ENCODE measurements around the gene TTC23L.

TTC23L gene

GRCh38 chr5:34832568-34832967, 6.4 kb upstream of the TTC23L start:
- DNase-seq (ENCODE audit: low read depth, low spot score), result no peak
- H3K27ac ChIP-seq, result no peak overlapping the region

DNA sequence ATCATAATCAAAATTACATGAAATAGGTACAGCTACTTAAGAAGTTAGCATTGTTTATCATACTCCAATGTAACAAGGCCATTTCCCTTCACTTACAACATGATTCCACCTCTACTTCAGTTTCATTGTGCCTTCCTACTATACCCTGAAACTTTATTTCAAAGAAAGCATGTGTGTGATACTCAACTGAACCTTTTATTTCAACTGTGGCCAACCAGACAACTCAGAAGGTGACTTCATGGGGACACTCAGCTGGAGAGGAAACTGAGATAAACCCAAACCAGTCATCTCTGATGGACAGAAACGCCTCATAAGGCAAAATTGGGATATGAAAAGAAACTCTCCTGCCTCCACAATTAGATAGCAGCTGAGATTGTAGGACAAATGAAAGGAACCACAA, 5.9 kb upstream of the TTC23L start:
- no peak for DNase-seq (ENCODE audit: low read depth, low spot score)
- no peak overlapping the region for H3K27ac ChIP-seq

GRCh38 chr5:34833976-34834793, 4.8 kb upstream of the TTC23L start:
- H3K27ac ChIP-seq, result no peak overlapping the region
- DNase-seq (ENCODE audit: low read depth, low spot score), result no peak

DNA sequence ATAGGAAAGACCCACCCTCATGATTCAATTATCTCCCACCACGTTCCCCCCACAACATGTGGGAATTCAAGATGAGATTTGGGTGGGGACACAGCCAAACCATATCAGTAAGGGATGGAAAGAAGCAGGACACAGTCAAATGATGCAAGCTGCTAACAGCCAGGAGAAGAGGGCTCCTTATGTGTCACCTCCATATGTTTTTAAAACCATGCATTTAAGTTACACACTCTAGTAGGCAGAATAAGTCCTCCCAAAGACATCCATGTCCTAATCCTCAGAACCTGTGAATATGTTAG, 4.2 kb upstream of the TTC23L start:
- DNase-seq (ENCODE audit: low read depth, low spot score), result no peak
- no peak overlapping the region for H3K27ac ChIP-seq

- H3K27ac ChIP-seq, result no peak overlapping the region
- no peak for DNase-seq (ENCODE audit: low read depth, low spot score)
These were observed 3.3 kb upstream of the TTC23L start for GRCh38 chr5:34835664-34836063.

GRCh38 chr5:34841816-34842215, 2.9 kb downstream of the TTC23L start:
- no peak for DNase-seq (ENCODE audit: low read depth, low spot score)
- H3K27ac ChIP-seq, result no peak overlapping the region

DNA sequence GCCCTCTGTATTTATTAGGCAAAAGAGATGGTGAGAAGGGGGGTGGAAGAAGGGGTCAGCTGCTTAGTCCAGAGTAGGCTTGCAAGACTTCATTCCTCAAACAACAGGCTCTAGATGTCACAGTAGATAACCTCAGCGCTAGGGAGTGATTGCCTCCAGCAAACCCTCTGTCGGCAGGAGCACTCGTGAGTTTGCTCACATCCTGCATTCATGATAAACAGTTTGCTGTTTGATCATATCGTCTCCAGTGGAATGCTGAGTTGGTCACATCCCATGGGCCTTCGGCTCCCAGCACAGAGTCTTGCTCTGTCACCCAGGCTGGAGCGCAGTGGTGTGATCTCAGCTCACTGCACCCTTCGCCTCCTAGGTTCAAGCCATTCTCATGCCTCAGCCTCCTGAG, 3.6 kb downstream of the TTC23L start:
- DNase-seq (ENCODE audit: low read depth, low spot score), result no peak
- no peak overlapping the region for H3K27ac ChIP-seq

DNA sequence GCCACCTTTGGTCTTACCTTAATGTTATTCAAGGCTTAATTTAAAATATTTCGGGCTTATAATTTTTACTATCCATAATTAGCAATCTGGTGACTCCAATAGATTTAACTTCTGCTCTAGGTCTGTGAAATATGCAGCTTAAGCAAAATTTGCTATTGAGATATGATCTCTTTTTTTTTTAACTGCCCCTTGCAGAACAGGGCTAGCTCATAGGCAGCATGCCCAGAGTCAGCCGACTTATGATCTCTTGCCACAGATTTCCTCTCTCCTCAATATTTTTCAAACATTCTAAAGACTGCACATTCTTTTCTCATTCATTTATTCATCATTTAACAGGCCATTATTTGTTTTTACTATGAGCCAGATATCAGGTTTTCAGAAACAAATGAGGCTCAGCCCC, 4.5 kb downstream of the TTC23L start:
- no peak overlapping the region for H3K27ac ChIP-seq
- DNase-seq (ENCODE audit: low read depth, low spot score), result no peak

DNA sequence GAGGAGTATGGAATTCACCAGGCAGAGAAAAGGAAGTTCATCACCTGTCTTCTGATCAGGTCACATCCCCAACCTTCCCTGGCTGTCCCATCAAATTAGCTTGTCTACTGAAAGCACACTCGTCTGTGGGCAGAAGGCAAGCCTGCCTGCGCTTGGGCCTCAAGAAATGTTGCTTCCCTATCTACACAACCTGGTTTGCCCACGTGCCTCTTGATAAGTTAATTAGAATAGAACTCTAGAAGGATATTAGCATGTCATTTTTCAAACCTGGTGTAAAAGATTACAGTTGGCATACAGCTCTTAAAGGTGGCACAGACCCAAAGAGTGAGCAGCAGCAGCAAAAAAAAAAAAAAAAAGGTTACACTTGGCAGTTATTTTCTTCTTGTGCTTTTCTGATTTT, 5.1 kb downstream of the TTC23L start:
- H3K27ac ChIP-seq, result no peak overlapping the region
- no peak for DNase-seq (ENCODE audit: low read depth, low spot score)

- no peak overlapping the region for H3K27ac ChIP-seq
- DNase-seq (ENCODE audit: low read depth, low spot score), result no peak
These were observed 6.0 kb downstream of the TTC23L start for GRCh38 chr5:34844999-34845398.

DNA sequence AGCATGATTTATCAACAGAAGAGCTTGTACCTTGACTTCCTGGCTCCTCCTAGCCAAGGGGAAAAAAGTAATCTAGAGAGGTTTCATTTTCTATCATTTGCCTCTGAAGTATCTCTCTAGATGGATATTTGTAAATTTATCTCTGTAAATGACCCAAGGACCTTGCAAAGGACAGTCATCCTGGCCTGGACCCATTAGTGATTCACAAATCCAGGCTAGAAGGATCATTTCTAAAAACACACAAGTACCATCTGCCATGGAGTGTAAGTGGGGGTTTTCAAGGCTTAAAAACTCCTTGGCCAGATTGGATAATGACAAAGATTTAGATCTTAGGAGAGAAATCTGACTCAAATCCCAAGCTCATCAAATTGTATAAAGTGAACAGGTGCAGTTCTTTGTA, 8.1 kb downstream of the TTC23L start:
- DNase-seq (ENCODE audit: low read depth, low spot score), result no peak
- H3K27ac ChIP-seq, result no peak overlapping the region

GRCh38 chr5:34847552-34847951, 8.6 kb downstream of the TTC23L start:
- no peak for DNase-seq (ENCODE audit: low read depth, low spot score)

GRCh38 chr5:34848230-34848629, 9.3 kb downstream of the TTC23L start:
- no peak overlapping the region for H3K27ac ChIP-seq
- no peak for DNase-seq (ENCODE audit: low read depth, low spot score)

More at GRCh38 chr5:34847552-34847951, 8.6 kb downstream of the TTC23L start:
- no peak overlapping the region for H3K27ac ChIP-seq

DNA sequence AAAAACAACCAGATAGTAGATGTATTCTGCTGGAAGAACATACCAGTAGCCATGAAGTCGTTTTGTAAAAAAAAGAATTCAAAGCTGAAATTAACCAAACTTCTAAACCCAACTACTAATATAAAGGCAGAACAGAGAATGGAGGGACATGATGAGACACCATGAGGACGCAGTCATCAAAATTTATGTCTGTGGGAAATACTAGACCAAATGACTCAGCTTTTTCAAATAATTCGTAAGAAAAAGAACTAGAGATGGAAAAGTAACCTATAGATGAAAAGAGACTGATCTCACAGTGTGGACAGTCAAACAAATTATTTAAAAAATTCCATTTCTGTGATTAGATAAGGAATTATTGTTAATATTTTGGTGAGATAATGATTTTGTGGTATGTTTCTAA, 10.3 kb downstream of the TTC23L start:
- no peak for DNase-seq (ENCODE audit: low read depth, low spot score)
- no peak overlapping the region for H3K27ac ChIP-seq

DNA sequence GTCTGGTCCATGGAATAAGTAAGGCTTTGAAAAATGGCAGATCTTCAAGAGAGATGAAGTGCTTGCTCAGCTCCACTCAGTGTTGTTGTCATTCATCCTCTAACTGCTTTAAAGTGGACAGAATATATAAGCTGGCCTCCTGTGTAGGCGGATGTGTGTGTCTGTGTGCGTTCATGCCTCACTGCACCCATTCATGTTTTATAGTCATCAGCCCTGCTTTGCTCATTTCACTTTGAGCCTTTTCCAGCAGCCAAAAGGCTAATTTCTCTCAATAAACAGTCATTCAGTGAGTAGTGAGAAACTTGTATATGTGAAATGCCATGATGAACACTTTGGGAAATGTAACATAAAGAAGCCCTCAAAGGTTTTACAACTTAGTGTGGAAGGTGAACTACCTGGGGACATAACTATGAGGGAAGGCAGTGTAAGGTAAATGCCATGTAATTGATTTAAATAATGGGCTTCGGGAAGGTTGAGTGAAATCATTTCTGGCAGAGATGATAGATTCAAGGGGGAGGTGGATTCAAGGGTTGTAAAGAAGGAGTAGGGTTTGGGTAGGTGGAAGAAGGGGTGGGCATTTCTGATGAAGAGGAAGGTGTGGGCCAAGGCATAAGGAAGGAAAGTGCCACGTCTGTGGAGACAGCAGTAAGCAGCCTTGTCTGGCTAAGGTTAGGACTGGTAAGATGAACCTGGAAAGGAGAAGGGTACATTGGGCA, 15.7 kb downstream of the TTC23L start:
- DNase-seq (ENCODE audit: low read depth, low spot score), result no peak
- H3K27ac ChIP-seq, result no peak overlapping the region

DNA sequence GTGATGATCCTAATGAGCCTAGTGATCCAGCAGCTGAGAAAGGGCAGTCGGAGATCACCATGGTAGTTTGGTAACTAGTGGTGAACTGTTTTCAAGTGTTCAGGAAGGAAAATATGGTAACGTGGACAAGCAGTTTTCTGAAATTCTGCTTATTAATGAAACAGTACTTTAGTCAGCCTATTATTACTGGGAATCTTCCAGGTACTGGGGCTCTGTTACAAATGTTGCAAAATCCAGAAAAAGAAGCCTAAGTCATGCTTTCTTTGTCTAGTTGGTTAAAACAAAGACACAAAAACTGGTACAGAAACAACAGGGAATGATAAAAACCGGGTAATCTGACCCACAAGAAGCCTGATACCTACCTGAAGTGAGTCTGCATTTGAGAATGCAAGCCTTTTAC, 18.2 kb downstream of the TTC23L start:
- H3K27ac ChIP-seq, result no peak overlapping the region
- no peak for DNase-seq (ENCODE audit: low read depth, low spot score)

- H3K27ac ChIP-seq, result no peak overlapping the region
- DNase-seq (ENCODE audit: low read depth, low spot score), result no peak
These were observed 18.9 kb downstream of the TTC23L start for GRCh38 chr5:34857894-34858293.

DNA sequence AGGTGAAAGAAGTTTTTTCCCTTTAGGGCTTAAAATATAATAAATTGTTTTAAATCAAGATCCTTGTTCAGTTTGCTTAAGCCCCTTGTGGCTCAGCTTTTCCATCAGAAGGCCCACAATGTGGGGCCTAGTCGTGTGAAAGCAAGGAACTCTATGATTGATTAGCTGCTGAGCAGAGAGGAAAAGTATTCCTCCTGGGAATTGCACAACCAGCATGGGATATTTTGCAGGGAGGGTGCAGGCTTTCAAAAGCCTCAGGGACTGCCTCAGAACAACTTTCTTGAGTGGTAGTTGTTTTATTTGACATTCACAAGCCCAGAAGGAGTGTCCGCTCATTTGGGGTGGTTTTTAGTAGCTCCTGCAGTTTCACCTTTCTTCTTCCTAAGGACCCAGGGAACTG, 19.8 kb downstream of the TTC23L start:
- H3K27ac ChIP-seq, result no peak overlapping the region
- no peak for DNase-seq (ENCODE audit: low read depth, low spot score)

GRCh38 chr5:34859253-34859652, 20.3 kb downstream of the TTC23L start:
- H3K27ac ChIP-seq, result no peak overlapping the region

DNA sequence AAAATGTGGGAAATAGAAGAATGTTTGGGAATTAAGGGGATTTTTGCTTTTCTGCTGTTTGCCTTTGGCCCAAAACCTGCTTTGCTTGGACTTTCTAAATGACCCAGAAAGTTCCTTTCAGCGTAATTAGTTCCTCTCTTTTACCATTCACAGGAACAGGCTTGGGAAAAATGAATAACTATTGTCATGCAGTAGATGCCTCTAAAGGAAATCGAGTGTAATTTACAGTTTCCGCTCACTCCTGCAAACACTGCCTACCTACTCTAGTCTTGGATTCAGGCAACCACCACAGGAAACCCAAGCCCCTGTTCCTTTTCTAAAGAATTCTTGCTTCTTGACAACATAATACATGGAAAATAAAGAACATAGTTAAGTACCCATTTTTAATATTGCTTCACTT, 25.0 kb downstream of the TTC23L start:
- no peak for DNase-seq (ENCODE audit: low read depth, low spot score)
- H3K27ac ChIP-seq, result no peak overlapping the region

More at GRCh38 chr5:34859253-34859652, 20.3 kb downstream of the TTC23L start:
- DNase-seq (ENCODE audit: low read depth, low spot score), result no peak

GRCh38 chr5:34865091-34865490, 26.1 kb downstream of the TTC23L start:
- DNase-seq (ENCODE audit: low read depth, low spot score), result no peak
- H3K27ac ChIP-seq, result no peak overlapping the region

DNA sequence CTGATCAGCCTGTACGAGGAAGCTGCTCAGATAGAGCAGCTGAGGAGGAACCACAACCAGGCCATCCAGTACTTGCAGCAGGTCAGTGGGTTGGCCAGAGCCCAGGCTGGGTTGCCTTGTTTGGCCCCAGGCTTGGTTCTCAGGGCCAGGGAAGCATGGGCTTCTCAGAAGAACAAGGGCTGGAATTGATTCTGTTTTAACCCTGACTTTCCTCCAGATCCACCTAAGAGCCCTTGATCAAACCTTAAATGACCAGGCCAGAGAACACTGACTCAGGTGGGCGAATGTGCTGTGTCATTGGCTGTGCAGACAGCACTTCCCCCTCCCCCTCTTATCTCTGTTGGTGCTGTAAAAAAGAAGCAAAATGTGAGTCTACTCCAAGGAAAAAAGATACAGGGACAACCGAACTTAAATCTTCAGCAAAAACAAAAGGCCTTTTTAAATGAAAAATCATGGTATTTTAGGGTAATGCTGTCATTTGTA, 28.1 kb downstream of the TTC23L start:
- DNase-seq (ENCODE audit: low read depth, low spot score), result no peak
- H3K27ac ChIP-seq, result no peak overlapping the region
